Suprapubic skin (tissue), 4 donors: ENCODE data around the gene MBOAT2.

Source experiments
- EP300 ChIP-seq: sonication (generic); formaldehyde crosslinking; IDR thresholded peaks from one replicate; pipeline ENCODE4 v1.6.1; 2017; ENCODE audit warnings: antibody characterized with exemption
- POLR2A ChIP-seq, 2 donors: fragments of 450-650 bp; IDR thresholded peaks; one replicate each; pipeline ENCODE4 v1.6.1; 2017; ENCODE audit warnings: antibody characterized with exemption in 2 of 2, mild to moderate bottlenecking in 2 of 2, moderate library complexity in 2 of 2
- POLR2AphosphoS5 ChIP-seq, 3 donors: sonication (generic); formaldehyde crosslinking; IDR thresholded peaks; one replicate each; pipeline ENCODE4 v1.6.1; 2017; ENCODE audit warnings: antibody characterized with exemption in 3 of 3
- TF ChIP-seq, protein P1 (sequence below), 2 donors: fragments of 200-600 bp in 1 of 2; fragments of 450-650 bp in 1 of 2; sonication (generic) in 1 of 2; IDR thresholded peaks; one replicate each; pipeline ENCODE4 v1.5.1; 2016 to 2019; ENCODE audit warnings: antibody characterized with exemption in 2 of 2, mild to moderate bottlenecking in 1 of 2, moderate library complexity in 1 of 2

DNA sequence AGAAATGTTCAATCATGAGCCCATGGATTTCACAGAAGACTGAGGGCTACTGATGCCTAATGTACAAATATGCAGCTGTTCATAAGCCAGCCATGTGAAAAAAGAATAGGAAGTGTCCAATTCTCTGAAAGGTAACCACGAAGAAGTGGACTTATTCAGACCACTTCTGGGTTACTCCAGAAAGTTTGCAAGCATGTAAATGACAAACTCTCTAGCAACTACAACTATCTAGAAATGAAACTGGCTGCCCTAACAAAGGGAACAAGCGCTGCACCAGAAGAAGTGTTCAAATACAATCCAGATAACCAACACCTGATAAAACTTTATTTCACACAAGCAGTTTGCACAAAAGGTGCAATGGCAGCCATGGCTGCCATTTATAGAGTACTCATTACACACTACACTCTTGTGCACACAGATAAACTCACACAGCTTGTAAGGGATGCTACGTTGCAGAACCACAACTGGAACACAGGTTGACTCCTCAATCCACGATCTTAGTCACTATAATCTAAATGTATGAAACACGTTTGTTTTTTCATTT, 13.9 kb downstream of the MBOAT2 start:
- TF ChIP-seq POLR2A (IDR thresholded peaks at IDR 0.05), result no peak
- TF ChIP-seq POLR2AphosphoS5 (IDR thresholded peaks at IDR 0.05), result no peak
- TF ChIP-seq, protein P1, sequence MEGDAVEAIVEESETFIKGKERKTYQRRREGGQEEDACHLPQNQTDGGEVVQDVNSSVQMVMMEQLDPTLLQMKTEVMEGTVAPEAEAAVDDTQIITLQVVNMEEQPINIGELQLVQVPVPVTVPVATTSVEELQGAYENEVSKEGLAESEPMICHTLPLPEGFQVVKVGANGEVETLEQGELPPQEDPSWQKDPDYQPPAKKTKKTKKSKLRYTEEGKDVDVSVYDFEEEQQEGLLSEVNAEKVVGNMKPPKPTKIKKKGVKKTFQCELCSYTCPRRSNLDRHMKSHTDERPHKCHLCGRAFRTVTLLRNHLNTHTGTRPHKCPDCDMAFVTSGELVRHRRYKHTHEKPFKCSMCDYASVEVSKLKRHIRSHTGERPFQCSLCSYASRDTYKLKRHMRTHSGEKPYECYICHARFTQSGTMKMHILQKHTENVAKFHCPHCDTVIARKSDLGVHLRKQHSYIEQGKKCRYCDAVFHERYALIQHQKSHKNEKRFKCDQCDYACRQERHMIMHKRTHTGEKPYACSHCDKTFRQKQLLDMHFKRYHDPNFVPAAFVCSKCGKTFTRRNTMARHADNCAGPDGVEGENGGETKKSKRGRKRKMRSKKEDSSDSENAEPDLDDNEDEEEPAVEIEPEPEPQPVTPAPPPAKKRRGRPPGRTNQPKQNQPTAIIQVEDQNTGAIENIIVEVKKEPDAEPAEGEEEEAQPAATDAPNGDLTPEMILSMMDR (IDR thresholded peaks at IDR 0.05), result no peak
- TF ChIP-seq EP300, result no peak
